Loucy (cell line): ENCODE data around the gene ZNF30.
A peak's percentile ranks its signal among the peaks of the same experiment; 100 is the strongest.

Source experiments
- EZH2phosphoT487 ChIP-seq: fragments of 200-600 bp; IDR thresholded peaks from 2 replicates; pipeline ENCODE4 v1.6.1; 2018; ENCODE audit warnings: antibody characterized with exemption, mild to moderate bottlenecking, moderate library complexity, borderline replicate concordance
- TF ChIP-seq, protein P1 (sequence below): fragments of 200-600 bp; sonication (generic); conservative IDR thresholded peaks from 2 replicates; pipeline ENCODE4 v1.5.1; 2014; ENCODE audit warnings: mild to moderate bottlenecking, antibody characterized with exemption, low read length

DNA sequence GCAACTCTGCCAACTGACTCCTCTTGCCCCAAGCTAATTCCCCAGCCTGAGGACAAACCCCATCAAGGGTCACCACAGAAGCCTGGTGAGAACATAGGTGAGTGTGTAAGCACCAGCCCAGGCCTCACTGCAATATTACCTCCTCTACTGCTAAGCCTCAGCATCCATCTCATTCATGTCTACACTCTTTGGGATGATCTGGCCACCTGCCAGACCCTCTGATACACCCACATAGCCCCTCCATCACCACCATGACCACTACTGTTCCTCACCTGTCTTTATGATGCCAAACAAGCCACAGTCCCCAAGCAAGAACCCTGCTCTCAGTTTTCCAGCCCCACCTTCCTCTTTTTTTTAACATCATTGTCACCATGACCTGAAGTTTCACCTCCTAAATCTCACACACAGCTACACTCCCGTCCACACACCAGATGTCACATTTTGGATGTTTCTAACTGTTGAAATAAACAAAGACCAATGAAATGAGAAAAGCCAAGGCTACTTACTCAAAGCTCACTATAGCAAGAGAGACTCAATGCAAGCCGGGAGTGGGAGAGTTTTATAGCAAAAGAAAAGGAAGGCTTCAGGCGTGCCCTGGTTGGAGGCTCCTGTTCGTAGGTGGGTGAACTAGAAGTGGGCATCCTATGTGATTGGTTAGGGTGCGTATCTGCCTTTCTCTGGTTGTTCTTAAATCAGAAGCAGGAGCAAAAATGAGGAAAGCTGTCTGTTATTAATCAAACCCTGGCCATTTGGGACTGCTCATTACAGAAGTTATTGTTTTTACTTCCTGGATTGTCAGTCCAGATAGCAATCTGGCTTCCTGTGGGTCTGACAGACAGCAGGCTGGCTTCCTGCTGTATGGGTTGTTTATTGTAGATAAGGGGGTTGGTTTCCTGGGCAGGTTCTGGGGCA lies 35.3 kb downstream of the ZNF30 start:
- TF ChIP-seq, protein P1, sequence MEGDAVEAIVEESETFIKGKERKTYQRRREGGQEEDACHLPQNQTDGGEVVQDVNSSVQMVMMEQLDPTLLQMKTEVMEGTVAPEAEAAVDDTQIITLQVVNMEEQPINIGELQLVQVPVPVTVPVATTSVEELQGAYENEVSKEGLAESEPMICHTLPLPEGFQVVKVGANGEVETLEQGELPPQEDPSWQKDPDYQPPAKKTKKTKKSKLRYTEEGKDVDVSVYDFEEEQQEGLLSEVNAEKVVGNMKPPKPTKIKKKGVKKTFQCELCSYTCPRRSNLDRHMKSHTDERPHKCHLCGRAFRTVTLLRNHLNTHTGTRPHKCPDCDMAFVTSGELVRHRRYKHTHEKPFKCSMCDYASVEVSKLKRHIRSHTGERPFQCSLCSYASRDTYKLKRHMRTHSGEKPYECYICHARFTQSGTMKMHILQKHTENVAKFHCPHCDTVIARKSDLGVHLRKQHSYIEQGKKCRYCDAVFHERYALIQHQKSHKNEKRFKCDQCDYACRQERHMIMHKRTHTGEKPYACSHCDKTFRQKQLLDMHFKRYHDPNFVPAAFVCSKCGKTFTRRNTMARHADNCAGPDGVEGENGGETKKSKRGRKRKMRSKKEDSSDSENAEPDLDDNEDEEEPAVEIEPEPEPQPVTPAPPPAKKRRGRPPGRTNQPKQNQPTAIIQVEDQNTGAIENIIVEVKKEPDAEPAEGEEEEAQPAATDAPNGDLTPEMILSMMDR = no peak
- TF ChIP-seq EZH2phosphoT487 = peak; percentile 89
